ENCODE measurements around the gene MRGPRD. TPM values are rescaled to one million over a fixed set of nuclear protein-coding genes. Genes with fewer than 3 reads are reported as not detected.

Gene MRGPRD
- total RNA-seq, 1 experiment from 2014 or later, result not detected

DNA sequence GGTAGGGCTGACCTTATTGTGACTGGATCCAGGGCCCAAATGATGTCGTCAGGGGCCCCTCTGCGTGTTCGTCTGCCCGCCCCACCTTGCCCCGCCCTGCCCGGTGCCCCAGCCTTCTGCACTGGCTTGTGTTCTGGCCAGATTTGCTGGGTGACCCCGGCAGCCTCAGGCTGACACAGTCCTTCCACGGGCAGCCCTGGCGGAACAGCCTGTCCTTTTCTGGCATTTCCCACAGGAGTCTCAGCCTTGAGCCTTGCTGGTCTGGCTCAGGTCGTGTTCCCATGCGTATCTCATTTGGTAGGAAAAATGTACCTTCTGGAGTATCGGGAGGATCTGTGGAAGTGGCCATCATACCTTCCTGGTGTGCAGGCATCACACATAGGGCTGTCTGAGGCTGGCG, 46.1 kb downstream of the MRGPRD start:
- TF ChIP-seq, protein P1, sequence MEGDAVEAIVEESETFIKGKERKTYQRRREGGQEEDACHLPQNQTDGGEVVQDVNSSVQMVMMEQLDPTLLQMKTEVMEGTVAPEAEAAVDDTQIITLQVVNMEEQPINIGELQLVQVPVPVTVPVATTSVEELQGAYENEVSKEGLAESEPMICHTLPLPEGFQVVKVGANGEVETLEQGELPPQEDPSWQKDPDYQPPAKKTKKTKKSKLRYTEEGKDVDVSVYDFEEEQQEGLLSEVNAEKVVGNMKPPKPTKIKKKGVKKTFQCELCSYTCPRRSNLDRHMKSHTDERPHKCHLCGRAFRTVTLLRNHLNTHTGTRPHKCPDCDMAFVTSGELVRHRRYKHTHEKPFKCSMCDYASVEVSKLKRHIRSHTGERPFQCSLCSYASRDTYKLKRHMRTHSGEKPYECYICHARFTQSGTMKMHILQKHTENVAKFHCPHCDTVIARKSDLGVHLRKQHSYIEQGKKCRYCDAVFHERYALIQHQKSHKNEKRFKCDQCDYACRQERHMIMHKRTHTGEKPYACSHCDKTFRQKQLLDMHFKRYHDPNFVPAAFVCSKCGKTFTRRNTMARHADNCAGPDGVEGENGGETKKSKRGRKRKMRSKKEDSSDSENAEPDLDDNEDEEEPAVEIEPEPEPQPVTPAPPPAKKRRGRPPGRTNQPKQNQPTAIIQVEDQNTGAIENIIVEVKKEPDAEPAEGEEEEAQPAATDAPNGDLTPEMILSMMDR (IDR thresholded peaks at IDR 0.05; ENCODE audit: unreplicated experiment), result no peak
- Mint-ChIP-seq H3K4me3 (ENCODE audit: low read depth, unreplicated experiment) (no peak overlapping the region), H3K36me3 (ENCODE audit: insufficient read depth, unreplicated experiment) (peaks cover 14% of the 10 kb centered on the region), H3K27ac (ENCODE audit: unreplicated experiment) (no peak overlapping the region), H3K27me3 (ENCODE audit: unreplicated experiment) (no peaks in the 10 kb centered on the region), H3K9me3 (ENCODE audit: low read depth, unreplicated experiment) (no peaks in the 10 kb centered on the region), H3K4me1 (ENCODE audit: low read depth, unreplicated experiment) (no peaks in the 10 kb centered on the region)
- CTCF ChIA-PET, result interaction anchor here (0.6 kb wide), 1 partner anchor 309 kb away, joined by 9 read pairs; no protein-coding TSS in a partner anchor
- no peak for DNase-seq
- intact Hi-C loops (cut with micrococcal nuclease; ENCODE audit: unreplicated experiment), result no loop called here
- BruUV-seq (replicated peaks), result no TSS peak

DNA sequence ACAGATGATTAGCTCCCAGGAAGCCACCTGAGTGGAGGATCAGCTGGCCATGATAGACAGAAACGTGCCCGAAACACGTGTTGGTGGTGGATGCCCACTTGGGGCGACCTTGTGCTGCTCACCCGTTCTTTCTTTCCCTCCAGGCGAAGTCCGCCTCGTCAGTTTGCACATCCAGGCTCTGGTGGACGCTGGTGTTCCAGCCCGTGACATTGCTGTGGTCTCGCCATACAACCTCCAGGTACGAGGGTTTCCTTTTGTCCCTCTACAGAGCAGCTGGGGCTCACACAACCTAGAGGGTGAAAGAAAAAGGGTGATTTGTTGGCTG, 46.5 kb downstream of the MRGPRD start:
- intact Hi-C loops (cut with micrococcal nuclease; ENCODE audit: unreplicated experiment), result no loop called here
- Mint-ChIP-seq H3K4me1 (ENCODE audit: low read depth, unreplicated experiment) (no peaks in the 10 kb centered on the region), H3K4me3 (ENCODE audit: low read depth, unreplicated experiment) (no peak overlapping the region), H3K27me3 (ENCODE audit: unreplicated experiment) (no peaks in the 10 kb centered on the region), H3K36me3 (ENCODE audit: insufficient read depth, unreplicated experiment) (peaks cover 14% of the 10 kb centered on the region), H3K27ac (ENCODE audit: unreplicated experiment) (no peak overlapping the region), H3K9me3 (ENCODE audit: low read depth, unreplicated experiment) (no peaks in the 10 kb centered on the region)
- no TSS peak for BruUV-seq (replicated peaks)
- CTCF ChIA-PET, result no interaction called here
- no peak for DNase-seq
- TF ChIP-seq, protein P1 (IDR thresholded peaks at IDR 0.05; ENCODE audit: unreplicated experiment), result no peak

DNA sequence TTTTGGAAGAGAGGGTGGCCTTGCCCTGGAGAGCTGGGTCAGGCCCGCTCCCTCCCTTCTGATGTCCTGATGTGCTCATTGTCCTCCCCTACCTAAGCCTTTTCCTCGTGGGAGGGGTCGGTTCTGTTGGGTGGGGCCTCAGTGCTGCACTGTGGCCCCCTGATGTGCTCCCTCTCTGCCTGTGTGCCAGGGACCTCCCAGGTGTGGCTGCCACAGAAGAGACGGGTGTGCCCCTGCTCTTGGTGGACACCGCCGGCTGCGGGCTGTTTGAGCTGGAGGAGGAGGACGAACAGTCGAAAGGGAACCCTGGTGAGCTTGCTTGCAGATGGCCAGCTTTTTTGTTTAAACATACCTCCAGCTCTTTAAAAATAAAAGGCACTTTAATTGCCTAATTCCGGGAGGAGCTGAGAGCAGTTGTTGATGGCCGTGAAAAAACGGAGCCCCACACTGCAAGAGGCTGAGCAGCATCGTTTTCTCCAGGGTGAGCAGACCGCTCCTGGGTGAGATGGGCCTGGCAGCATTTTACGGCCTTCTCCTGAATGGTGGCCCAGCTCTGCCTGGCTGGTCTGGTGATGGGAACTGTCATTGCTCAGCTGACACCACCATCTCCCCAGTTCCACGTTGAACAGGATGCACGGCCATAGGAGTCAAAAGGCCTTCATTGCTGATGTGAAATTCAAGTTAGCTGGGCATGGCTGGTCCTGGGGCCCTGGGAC, 47.0 kb downstream of the MRGPRD start:
- Mint-ChIP-seq H3K27ac (ENCODE audit: unreplicated experiment) (no peak overlapping the region), H3K36me3 (ENCODE audit: insufficient read depth, unreplicated experiment) (peaks cover 14% of the 10 kb centered on the region), H3K4me3 (ENCODE audit: low read depth, unreplicated experiment) (no peak overlapping the region), H3K27me3 (ENCODE audit: unreplicated experiment) (no peaks in the 10 kb centered on the region), H3K9me3 (ENCODE audit: low read depth, unreplicated experiment) (no peaks in the 10 kb centered on the region), H3K4me1 (ENCODE audit: low read depth, unreplicated experiment) (no peaks in the 10 kb centered on the region)
- DNase-seq, result no peak
- intact Hi-C loops (cut with micrococcal nuclease; ENCODE audit: unreplicated experiment), result no loop called here
- CTCF ChIA-PET, result no interaction called here
- TF ChIP-seq, protein P1 (IDR thresholded peaks at IDR 0.05; ENCODE audit: unreplicated experiment), result no peak
- no TSS peak for BruUV-seq (replicated peaks)

DNA sequence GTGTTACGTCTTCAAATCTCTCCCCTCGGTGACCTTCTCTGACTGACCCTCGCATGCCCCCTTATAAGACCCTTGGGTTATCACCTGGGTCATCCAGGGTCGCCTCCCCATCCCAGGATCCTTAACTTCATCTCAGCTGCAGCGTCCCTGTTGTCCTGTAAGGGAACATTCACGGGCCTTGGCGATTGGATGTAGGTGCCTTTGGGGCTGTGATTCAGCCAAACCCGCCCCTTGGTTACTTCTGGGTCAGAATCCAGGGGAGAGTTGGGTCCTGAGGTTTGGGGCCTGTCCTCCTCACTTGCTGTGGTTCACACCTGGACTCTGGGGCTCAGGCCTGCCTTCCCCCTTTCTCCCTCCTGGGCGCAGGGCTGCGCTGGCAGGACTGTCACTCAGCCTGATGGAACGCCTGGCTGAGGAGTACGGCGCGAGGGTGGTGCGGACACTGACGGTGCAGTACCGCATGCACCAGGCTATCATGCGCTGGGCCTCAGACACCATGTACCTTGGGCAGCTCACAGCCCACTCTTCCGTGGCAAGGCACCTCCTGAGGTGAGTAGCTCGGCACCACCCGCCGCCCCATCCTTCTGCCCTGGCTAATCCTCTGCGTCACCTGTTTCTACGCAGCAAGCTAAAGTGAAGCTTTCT, 47.7 kb downstream of the MRGPRD start:
- CTCF ChIA-PET, result no interaction called here
- no TSS peak for BruUV-seq (replicated peaks)
- no peaks in the 10 kb centered on the region for H3K9me3 Mint-ChIP-seq (ENCODE audit: low read depth, unreplicated experiment)
- intact Hi-C loops (cut with micrococcal nuclease; ENCODE audit: unreplicated experiment), result no loop called here
- no peaks in the 10 kb centered on the region for H3K4me1 Mint-ChIP-seq (ENCODE audit: low read depth, unreplicated experiment)
- no peaks in the 10 kb centered on the region for H3K27me3 Mint-ChIP-seq (ENCODE audit: unreplicated experiment)
- TF ChIP-seq, protein P1 (IDR thresholded peaks at IDR 0.05; ENCODE audit: unreplicated experiment), result no peak
- peaks cover 14% of the 10 kb centered on the region for H3K36me3 Mint-ChIP-seq (ENCODE audit: insufficient read depth, unreplicated experiment)
- no peak overlapping the region for H3K4me3 Mint-ChIP-seq (ENCODE audit: low read depth, unreplicated experiment)
- no peak overlapping the region for H3K27ac Mint-ChIP-seq (ENCODE audit: unreplicated experiment)
- DNase-seq, result no peak

Data from Calu3 (cell line).